T-helper 22 cell (primary cell): ENCODE measurements around the gene H3-3A.
A peak's percentile ranks its signal among the peaks of the same experiment; 100 is the strongest.

Experiments
- DNase-seq: peaks from one replicate; pipeline ENCODE4 v3.0.0-alpha.2; 2020; ENCODE audit warnings: low read depth

The H3-3A gene

DNA sequence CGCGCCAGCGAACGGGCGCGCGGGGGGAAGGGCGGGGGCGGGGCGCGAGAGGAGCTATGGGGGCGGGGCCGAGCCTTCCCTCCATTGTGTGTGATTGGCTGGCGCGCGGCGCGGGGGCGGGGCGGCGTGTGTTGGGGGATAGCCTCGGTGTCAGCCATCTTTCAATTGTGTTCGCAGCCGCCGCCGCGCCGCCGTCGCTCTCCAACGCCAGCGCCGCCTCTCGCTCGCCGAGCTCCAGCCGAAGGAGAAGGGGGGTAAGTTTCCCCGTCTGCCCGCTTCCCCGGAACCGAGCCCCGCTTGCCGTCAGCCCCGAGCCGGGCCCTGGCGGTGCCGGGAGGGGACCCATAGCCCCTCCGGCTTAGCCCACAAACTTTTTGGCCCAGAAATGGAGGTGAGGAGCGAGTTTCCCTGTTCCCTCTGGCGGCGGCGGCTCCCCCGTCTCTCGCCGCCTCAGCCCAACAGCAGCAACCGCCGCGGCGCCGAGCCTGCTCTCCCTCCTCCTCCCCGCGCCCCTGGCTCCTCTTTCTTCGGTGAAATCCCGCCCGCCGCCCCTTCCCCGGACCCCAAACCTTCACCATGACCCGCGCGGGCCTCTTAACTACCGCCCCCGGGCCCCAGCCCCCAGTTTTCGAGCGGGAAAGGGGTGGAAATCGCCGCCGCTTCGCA, at the start of gene H3-3A:
TSS of gene H3-3A (plus strand) at position 159 of the 666 bp plus-strand sequence. CDS start 1,636 bp downstream, outside the sequence.
- peak; percentile 94 for DNase-seq

DNA sequence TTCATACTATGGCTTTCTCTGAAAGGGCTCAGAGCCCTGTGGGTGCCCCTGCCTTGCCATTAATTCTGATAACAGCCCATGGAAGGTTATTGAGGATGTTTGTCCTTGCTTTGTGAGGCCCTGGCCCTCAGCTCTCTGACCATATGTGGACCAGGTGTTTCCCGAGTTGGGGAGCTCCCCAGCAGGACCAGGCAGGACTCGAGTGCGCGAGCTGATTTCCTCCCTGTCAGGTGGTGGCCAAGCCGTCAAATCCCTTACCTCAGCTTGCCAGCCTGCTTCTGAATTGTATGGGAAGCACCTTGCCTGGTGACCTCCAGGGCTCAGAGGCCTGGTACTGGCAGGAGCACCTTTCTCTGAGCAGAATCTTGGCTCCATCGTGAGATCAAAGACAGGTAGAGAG, 45.4 kb upstream of the H3-3A start:
- no peak for DNase-seq

DNA sequence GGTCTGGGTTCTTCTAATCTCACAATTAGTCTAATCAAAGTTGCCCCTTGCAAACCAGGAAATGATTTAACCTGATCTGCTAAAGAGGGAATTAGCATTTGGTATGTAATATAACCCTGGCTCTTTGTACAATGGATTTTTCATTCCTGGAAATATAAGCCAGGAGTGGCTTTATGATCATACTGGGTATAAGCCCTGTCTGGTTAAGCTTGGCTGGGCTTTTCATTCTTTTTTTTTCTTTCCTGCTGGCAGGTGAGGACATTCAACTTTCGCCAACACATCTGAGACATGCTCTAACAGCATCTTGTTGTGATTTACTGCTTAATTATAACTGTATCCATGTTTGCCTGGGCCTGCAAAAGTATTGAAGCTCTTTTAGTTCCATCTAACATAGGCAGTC, 42.9 kb upstream of the H3-3A start:
- no peak for DNase-seq

DNA sequence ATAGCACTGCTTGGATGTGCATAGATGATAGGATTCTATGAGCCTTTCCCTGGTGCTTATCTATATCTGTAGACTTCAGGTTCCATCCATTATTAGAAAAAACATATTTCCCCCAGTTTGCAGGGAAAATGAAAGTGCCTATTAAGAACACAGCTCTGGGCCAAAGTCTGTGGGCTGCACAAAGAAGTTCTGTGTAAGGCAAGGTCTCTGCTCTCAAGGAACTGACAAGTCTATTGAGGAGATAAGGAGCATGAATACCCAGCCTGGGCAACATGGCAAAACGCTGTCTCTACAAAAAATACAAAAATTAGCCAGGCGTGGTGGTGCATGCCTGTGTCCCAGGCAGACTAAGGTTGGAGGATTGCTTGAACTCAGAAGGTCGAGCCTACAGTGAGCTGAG, 41.1 kb upstream of the H3-3A start:
- no peak for DNase-seq

DNA sequence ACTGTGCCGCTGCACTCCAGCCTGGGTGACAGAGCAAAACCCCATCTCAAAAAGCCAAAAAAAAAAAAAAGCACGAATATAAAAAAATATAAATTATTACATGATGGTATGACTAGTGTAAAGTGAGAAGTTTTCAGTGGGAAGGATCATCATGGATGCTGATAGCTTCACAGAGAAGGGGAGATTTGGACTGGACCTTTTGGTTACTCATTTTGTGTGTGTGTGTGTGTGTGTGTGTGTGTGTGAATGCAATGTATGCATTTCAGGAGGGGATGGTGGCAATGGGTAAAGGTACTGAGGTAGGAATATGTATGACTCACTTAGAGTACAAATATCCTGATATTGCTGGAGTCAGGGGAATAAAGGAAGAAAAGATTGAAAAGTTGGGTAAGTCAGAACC, 40.7 kb upstream of the H3-3A start:
- DNase-seq: no peak

DNA sequence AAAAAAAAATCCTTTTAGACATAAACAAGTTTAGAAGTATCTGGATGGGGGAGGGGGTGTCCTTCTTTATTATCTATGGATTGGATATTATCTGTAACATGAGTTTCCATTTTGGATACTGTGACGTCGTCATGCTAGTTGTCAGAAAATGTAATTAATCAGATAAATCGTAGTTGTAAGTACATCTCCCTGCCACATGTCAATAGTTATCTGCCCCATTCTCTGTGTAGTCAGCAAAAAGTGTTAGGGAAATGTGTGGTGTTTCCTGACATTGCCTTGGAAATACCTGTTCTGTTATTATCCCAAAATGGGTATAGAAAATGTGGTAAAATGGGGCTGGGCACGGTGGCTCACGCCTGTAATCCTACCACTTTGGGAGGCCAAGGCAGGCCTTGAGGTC, 38.8 kb upstream of the H3-3A start:
- no peak for DNase-seq

DNA sequence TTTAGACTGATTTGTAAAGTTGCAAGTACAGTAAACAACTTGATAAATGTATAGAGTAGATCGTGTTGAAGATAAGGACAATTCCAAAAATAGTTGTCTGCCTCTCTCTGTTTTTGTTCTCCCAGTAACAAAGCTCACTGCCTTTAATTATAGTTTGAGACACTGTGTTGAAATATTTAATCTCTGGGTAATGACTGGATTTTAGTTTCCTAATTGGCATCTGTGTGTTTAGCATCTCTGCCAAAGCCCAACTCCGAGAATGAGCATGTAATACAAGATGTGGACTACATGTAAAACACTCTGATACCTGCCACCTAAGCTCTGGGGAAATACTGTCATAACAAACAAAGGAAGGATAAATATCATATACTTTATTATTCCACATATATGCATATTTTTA, 35.7 kb upstream of the H3-3A start:
- DNase-seq: no peak

DNA sequence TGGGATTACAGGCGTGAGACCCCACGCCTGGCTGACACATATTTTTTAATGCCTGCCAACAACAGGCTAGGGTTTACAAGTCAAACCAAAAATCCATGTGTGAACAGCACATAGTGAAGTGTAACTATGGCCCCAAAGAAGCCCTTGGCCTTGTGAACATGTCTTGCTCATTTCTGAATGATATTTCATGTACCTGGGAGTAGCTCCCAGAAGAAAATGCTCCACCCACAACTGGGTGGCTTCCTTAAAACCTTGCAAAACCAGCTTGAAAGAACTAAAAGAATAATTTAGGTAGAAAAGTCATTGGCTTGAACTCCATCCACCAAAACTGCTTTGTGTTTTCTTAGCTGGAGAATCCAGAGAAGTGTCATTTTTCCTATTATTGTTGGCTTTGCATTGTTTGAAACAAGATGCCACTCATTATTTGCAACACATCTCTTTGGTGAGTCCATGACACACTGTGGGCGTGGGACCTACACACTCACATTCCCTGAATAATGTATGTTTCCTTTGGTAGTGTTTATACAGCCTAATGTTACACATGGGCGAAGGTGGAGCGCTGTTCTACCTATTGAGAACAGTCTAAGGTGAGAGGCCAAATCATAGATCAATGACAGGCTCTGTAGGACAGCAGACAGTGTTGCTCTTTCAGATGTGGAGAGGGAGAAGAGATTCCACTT, 34.8 kb upstream of the H3-3A start:
- DNase-seq: no peak

DNA sequence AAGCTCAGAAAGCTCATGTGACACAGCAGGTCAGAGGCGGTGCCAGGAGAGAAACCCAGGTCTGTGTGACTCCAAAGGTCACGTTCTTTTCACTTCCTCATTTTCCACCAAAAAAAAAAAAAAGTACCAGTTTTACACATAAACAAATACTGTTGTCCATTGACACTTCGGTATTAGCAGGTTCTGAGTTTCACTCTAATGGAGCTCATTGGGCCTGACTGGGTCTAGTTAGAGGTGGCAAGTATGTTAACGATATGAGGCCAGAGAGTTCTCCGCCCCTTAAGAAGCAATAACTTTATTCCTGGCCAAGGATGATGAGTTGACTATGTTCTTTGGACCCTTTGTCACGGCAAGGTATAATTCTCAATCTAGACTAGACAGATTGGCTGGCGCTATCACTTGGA, 33.4 kb upstream of the H3-3A start:
- no peak for DNase-seq

DNA sequence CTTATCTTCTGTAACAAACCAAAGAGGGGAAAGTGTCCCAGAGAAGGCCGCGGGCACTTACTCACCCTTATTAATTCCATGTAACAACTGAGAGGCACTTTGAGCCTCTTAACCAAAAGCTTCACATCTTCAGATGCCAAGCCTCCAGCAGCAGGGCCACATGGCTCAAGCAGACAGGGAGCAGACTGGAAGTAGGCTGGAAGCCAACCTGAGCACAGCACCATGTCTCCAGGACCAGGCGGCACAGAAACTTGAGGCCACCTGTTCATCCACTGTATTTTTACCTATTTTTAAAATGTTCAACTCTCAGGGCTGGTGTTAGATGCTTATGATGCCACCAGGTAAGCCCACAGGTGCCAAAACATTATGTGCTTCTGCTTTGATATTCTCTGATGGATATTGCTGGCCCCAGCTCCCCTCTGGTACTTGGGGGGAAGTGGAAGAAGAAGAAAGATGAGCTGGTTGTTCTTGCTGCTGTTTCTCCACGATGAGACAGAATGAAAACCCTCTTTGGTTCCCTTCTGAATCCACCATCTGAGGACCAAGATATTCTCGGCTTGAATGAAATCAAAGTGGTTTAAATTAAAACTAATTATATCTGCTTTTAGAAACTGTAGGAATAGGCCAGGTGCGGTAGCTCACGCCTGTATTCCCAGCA, 32.8 kb upstream of the H3-3A start:
- DNase-seq: no peak

DNA sequence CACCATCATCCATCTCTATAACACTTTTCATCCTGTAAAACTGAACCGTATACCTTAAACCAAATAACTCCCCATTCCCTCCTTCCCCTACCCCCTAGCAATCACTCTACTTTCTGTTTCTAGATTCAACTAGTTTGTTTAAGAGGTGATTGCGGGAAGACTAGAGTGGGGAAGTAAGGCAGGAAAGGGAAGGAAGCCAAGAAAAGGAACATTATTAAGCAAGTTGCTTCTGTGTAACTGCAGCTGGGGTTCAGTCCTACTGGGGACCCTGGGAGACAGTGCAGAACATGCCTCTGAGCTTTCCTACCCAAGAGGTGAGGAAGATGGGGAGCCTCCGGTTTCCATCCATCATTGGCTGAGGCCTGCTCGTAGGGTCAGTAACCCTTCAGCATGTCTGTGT, 28.9 kb upstream of the H3-3A start:
- no peak for DNase-seq

DNA sequence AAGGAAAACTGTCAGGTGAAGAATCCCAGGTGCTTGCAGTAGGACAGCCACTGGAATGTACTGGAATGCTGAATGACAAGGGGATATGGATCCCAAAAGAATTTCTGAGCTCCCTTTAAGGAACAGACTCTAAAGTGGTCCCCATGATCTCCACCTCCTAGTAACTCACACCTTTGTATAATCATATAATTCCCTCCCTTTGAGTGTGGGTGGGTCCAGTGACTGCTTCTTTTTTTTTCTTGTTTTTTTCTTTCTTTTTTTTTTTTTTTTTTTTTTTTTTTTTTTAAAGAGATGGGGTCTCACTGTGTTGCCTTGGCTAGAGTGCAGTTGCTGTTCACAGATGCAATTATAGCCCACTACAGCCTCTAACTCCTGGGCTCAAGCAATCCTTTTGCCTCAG, 28.5 kb upstream of the H3-3A start:
- no peak for DNase-seq

DNA sequence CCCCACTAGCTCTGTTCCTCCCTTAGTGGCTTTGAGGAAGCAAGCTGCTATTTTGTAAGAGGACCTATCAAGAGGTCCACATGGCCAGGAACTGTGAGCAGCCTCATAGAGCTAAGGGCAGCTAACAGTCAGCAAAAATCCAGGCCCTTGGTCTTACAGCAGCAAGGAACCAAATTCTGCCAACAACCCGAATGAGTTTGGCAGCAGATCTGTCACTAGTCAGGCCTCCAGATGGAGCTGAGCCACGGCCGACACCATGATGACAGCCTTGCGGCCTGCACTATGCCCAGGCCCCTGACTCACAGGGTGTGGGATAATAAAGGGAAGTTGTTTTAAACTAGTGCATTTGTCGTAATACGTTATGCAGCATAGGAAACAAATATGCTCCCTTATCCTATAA, 28.0 kb upstream of the H3-3A start:
- DNase-seq: no peak

DNA sequence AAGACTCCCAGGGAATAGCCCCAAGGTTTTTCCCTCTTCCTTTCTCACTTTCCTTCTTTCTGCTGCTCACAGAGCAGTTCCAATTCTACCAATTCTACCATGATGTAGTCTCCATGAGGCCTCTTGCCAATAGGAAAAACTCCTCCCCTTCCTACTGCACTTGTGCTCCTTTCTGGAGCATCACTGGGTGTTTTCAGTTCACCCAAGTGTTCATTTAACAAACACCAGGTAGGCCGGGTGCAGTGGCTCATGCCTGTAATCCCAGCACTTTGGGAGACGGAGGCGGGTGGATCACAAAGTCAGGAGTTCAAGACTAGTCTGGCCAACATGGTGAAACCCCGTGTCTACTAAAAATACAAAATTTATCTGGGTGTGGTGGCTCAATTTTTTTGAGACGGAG, 26.6 kb upstream of the H3-3A start:
- DNase-seq: no peak

DNA sequence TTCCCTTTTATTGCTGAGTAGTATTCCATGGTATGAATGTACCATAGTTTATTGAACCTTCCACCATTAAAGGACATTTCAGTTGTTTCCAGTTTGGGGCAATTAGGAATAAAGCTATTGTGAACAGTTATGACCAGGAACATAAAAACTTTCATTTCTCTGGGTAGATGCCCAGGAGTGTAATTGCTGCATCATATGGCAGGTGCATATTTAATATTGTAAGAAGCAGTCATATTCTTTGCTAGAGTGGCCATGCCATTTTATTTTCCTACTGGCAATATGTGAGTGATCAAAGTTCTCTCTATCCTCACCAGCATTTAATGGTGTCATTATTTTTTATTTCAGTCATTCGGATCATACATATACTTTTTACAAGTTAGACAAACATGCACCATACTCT, 23.9 kb upstream of the H3-3A start:
- no peak for DNase-seq

DNA sequence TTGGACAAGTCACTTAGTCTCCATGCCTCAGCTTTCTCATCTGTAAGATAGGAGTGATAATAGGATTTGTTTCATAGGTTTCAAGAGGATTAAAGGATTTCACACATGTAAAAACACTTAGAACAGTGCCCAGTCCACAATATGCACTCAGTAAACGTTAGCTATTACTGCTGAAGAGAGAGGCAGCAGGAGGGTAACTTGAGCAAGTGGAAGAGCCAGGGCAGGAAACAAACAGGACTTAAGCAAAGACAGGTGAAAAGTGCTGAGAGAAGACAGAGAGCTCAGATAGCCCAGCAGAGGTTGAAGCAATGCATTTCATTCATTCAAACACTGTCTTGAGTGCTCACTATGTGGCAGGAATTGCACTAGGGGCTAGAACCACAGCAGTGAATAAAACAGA, 21.1 kb upstream of the H3-3A start:
- DNase-seq: no peak

DNA sequence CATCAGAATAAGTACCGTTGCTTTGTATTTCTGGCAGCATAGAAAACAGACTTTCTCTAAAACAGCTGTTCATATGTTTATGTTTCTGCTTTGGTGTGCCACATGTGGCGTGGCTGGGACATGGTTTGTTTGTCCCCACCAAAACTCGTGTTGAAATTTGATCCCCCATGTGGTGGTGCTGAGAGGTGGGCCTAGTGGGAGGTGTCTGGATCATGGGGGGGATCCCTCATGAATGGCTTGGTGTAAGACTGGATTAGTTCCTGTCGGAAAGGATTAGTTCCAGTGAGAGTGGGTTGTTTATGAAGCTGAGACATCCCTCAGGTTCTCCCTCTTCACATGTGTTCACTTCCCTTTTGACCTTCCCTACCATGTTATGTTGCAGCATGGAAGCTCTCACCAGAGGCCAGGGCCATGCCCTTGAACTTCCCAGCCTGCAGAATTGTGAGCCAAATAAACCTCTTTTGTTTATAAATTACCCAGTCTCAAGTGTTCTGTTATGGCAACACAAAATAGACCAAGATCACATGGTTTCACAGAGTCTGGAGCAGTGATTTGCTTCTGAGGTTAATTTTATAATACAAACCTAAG, 17.9 kb upstream of the H3-3A start:
- DNase-seq: no peak

DNA sequence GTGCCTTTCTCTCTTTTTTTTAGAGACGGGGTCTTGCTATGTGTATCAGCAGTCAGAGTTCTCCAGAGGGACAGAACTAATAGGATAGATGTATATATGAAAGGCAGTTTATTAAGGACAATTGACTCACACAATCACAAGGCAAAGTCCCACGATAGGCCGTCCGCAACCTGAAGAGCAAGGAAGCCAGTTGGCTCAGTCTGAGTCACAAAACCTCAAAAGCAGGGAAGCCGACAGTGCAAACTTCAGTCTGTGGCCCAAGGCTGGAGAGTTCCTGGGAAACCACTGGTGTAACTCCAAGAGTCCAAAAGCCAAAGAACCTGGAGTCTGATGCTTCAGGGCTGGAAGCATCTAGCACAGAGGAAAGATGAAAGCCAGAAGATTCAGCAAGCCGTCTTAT, 16.3 kb upstream of the H3-3A start:
- no peak for DNase-seq

DNA sequence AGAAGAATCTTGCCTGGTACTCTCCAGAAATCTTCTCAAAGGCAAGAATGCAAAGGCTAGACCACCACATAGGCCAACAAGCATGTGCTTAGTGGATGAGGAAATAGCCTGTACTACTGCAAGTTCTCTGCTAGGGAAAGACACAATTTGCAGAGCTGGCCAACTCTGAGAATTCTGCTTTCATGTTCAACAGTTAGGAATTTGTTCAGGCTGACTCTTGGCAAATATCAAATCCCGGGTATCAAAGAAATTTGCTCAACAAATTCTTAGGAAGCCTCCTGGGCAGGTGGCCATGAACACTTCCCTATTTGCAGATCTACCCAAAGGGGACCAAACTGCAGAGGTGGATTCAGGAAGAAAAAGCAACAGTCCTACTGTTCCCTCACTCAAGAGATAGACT, 15.0 kb upstream of the H3-3A start:
- no peak for DNase-seq

DNA sequence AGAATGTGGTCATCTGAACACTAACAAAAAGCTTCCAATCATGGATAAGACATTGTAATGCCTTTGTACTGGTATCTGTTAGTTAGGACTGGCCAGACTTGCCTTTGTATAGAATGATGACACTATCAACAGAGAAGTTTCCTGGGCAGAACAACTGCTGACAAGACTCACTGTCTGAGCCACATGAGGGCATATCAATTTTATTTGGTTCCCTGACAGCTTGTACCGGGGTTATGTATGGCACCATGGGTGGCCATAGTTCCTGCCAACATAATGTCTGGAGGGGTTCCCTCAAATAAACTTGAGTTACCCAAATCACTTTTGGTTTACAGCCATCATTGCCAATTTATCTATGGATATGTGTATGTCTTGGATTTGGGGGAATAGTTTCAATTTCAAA, 13.6 kb upstream of the H3-3A start:
- DNase-seq: no peak

DNA sequence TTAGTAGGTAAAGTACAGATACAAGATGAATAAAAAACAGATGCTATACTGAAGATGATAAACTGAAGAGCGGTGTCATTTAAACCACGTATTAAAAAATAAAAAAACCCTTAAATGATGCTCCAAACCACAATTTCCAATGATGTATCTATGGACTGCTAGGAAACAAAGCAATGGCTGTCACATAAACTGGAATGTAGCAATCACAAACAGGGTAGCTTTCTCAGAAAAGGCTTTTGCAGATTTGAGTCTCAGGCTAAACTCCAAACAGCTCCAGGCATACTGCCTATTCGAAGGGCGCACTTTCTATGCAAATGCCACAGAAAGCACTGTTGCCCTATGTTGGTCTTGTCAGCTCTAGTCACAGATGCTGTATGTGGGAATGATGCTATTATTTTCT, 12.4 kb upstream of the H3-3A start:
- DNase-seq: no peak

DNA sequence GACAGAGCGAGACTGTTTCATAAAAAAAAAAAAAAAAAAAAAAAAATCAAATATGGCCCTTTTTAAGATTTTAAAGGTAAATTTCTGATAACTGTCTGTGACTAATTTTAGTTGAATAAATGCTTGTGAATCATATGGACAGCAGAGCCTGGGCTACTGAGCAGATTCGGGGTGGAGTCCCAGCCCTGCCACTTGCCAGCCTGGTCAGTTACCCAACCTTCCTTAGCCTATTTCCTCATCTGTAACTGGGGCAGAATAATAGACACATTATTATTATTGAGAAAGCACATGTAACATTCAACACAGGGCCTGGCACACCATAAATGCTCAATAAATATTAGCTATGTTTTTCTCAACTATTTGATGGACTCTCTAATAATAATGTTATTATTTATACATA, 11.2 kb upstream of the H3-3A start:
- DNase-seq: no peak

DNA sequence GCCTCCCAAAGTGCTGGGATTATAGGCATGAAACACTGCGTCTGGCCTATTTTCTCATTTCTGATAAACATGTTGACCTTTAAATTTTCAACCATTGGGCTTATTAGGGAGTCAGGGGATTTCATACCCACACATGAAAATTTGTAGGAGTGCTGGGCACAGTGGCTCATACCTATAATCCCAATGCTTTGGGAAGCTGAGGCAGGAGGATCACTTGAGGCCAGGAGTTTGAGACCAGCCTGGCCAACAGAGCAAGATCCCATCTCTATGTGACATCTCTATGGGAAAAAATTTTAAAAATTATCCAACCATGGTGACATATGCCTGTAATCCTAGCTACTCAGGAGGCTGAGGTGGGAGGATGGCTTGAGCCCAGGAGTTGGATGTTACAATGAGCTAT, 10.5 kb upstream of the H3-3A start:
- no peak for DNase-seq
